Mononuclear cell (primary cell): ENCODE measurements around the gene TSR2. TPM values are rescaled to one million over a fixed set of nuclear protein-coding genes. Genes with fewer than 3 reads are reported as not detected.

Experiments
- H3K27me3 ChIP-seq: 2 replicates; pipeline ENCODE4 v1.6.0; 2011; ENCODE audit warnings: low read length, control low read depth; ENCODE audit not compliant: insufficient read depth
- H3K4me1 ChIP-seq: 2 replicates; pipeline ENCODE4 v1.5.1; 2011; ENCODE audit warnings: mild to moderate bottlenecking, low read length, control low read depth; ENCODE audit not compliant: insufficient read depth
- H3K4me3 ChIP-seq: 2 replicates; pipeline ENCODE4 v1.5.1; 2011; ENCODE audit warnings: mild to moderate bottlenecking, low read length, moderate library complexity
- H3K9me3 ChIP-seq: 2 replicates; pipeline ENCODE4 v1.5.1; 2011; ENCODE audit warnings: low read depth, mild to moderate bottlenecking, control low read depth, low read length
- total RNA-seq: library from RNA; depleted of rRNA; stranded (reverse); fragments of >200 nt; gene quantifications from one replicate; pipeline ENCODE4 v1.2.3, GENCODE V29; 2012

The TSR2 gene
- total RNA-seq, 1 donor = 19.1 TPM

DNA sequence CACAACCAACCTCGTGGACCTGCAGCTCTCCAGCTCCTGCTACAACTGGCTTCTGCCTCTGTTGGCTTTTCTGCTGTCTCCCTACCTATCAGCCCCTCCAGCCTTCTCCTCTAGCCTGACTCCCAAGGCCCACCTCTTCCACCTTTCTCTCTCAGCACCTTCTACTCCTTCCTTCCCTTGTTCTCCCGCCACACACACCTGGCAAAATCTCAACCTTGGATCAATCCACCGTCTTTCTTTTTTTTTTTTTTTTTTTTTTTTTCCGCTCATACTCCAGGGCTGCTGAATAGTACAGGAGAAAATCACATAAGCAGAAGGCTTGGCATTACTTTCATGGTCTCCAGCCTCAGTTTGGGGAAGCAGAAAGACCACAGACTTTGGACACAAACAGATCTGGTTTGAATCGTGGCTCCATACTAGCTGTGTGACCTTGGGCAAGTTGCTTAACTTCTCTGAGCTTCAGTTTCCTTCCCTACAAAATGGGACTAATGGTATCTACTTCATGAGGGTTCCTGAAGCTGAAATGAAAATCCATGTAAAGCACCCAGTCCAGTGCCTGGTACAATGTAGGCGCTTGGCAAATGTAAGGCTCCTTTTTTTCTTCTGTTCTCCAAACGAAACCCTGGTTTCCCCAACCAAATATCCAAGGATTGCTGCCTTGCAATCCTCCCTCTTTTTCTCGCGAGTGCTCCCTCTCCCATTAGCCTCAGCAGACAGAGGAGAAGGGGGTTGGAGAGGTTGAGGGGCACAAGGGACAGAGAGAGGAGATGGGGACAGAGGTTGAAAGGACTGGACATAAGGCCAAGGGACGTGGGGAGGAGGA lies 54.2 kb downstream of the TSR2 start:
- Histone ChIP-seq H3K4me1 (no peaks in the 10 kb centered on the region), H3K27me3 (peaks cover 13% of the 10 kb centered on the region), H3K9me3 (no peaks in the 10 kb centered on the region), H3K4me3 (no peak overlapping the region)

Other genes starting within 250 kb of the TSR2 start
- 0.42 TPM for gene WNK3, start 82.4 kb upstream of the TSR2 start, total RNA-seq
- gene FGD1, start 55.8 kb downstream of the TSR2 start, total RNA-seq = not detected
- 21.2 TPM for gene GNL3L, start 89.8 kb downstream of the TSR2 start, total RNA-seq